ENCODE results near the gene PDE4B.
"Not testable (repeated sequence)": the region's sequence is repeated elsewhere in the genome, so short reads cannot be mapped to it uniquely, and the experiment has no call there.

The PDE4B gene

GRCh38 chr1:65994223-65994622 is 201.5 kb downstream of the PDE4B start:
- no peak for DNase-seq (ENCODE audit: low spot score)

DNA sequence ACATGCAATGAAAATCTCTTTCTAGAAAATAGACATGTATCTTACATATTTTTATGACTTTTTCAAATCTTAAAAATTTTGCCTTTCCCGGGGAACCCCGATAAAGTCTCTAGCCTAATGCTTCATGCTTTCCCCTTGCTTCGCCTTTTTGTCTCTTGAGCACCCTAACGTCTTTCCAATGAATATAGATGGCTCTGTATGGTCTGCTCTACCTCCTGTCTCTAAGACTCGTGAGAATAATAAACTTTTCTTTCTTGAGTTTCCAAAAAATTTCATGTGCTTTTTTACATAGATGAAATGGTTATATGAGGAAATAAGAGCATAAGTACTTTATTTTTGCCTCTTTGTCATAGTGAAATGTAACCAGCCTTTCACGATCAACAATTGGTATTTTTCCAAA is 202.6 kb downstream of the PDE4B start:
- no peak for DNase-seq (ENCODE audit: low spot score)

DNA sequence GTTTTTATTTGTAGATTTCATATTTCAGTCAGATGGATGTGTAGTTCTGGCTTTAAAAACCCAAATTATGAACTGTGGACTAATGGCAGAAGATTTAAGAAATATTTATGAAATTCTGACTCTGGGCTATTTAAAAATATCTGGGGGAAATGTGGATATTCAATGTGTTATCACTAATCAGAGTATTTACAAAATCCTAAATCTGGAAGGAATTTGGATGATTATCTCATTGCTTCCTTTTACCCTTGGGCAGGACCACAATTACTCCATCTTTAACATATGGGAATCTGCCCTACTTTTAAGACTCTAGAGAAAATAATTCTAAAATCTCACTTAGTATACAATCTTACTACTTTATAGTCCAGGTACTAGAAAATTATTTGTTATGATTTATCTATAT is 203.2 kb downstream of the PDE4B start:
- DNase-seq (ENCODE audit: low spot score): no peak

DNA sequence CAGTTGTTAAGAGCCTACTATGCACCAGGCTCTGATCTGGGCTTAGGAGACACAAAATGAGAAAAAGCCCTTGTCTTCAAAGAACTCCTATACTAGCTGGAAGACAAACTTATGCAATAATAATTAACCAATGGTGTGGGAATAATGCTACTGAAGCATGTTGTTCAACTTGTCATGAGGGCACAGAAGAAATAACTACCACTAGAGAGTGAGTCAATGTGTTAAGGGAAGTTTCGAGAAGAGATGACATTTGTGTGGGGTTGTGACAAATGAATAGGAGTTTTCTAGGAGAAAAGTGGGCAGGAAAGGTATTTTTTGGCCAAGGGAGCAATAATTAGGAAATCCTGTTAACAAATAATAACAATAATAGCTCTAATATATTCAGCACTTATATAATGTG is 205.0 kb downstream of the PDE4B start:
- DNase-seq (ENCODE audit: low spot score): no peak

DNA sequence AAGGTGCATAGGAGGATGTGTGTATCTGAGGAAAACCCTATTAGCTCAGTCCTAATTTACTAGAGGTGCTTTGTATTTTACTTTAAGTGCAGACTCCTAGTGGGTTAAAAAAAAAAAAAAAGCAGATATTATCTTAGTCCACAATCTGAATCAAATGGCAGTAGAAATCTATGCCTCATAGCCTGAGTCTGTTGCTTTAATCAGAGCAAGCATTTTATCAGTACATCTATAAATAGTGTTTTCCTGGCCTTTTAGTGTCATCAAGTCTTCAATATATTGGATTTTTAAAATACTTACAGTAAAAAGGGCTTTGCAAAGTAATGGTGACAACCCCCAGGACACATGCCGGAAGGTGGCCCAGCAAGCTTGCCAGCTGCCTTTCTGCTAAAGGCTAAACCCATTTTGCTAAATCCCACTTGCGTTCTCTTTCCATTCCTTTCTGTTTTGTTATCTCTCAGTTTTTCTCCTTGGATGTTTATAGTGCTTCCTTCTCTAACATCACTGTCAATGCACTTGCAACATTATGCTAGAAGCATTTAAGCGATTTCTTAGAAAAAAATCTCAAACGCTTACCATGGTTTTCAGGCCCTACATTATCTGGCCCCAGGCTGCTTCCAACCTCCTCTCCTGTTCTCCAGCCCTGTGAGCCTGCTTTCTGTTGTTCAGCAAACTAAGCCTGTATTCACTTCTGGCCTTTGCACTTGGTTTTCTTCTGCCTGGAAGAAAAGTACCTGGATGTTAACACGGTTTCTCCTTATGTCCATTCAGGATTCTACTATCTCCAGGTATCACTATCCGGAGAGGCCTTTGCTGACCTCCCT is 206.3 kb downstream of the PDE4B start:
- DNase-seq (ENCODE audit: low spot score): no peak

GRCh38 chr1:66000033-66000637 is 207.4 kb downstream of the PDE4B start:
- no peak for DNase-seq (ENCODE audit: low spot score)

DNA sequence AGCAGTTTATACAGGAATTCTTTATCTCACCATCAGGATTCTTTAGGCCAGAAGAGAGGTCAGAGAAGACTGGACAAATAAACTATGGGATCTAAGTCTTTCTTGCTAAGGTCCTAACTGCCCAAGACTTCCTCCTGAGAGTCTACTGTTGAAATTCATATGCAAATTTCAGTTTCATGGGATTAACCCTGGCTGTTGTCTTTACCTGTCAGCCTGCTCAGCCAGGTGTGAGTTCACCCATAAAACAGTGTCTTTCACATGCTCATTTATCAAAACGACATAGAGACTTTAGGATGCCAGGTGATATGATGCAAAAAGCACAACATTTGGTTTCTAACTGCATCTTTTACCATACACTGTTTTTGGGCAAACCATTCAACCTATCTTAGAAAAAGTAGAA is 211.0 kb downstream of the PDE4B start:
- DNase-seq (ENCODE audit: low spot score): no peak

DNA sequence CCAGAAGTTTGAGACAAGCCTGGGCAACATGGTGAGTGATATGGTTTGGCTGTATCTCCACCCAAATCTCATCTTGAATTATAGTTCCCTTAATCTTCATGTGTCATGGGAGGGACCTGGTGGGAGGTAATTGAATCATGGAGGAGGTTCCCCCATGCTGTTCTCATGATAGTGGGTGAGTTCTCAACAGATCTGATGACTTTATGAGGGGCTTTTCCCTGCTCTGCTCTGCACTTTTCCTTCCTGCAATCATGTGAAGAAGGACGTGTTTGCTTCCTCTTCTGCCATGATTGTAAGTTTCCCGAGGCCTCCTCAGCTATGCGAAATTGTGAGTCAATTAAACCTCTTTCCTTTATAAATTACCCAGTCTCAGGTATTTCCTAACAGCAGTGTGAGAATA is 213.8 kb downstream of the PDE4B start:
- not testable (repeated sequence) for DNase-seq (ENCODE audit: low spot score)

GRCh38 chr1:66012106-66012784 is 219.6 kb downstream of the PDE4B start:
- DNase-seq (ENCODE audit: low spot score): no peak

- no peak for DNase-seq (ENCODE audit: low spot score)
Observed at GRCh38 chr1:66013371-66013770, 220.7 kb downstream of the PDE4B start.

- DNase-seq (ENCODE audit: low spot score): no peak
Observed at GRCh38 chr1:66022904-66023620, 230.4 kb downstream of the PDE4B start.

GRCh38 chr1:66025188-66025587 is 232.5 kb downstream of the PDE4B start:
- DNase-seq (ENCODE audit: low spot score): no peak

DNA sequence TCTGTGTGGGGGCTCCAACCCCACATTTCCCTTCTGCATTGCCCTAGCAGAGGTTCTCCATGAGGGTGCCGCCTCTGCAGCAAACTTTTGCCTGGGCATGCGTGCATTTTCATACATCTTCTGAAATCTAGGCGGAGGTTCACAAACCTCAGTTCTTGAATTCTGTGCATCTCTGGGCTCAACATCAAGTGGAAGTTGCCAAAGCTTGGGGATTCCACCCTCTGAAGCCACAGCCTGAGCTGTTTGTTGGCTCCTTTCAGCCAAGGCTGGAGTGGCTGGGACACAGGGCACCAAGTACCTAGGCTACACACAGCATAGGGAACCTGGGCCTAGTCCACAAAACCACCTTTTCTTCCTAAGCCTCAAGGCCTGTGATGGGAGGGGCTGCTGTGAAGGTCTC is 235.3 kb downstream of the PDE4B start:
- no peak for DNase-seq (ENCODE audit: low spot score)

DNA sequence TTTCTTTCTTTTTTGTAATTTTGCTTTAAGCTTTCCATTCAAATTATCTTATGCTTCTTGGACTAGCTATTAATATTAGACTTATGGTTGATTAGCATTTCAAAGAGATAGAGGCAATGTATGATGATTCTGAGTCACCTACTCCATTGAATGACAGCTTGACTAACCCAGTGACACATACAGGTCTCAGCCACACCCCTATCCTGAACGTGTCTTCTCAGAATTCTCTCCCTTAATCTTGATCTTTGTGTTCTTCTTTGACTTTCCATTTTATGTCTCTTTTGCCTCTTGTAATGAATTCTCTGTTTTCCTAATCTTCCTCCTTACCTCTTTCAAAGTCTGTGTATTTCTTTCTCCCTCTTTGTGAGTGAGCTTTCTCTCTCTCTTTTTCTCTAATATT is 241.1 kb downstream of the PDE4B start:
- DNase-seq (ENCODE audit: low spot score): peak; percentile 8

DNA sequence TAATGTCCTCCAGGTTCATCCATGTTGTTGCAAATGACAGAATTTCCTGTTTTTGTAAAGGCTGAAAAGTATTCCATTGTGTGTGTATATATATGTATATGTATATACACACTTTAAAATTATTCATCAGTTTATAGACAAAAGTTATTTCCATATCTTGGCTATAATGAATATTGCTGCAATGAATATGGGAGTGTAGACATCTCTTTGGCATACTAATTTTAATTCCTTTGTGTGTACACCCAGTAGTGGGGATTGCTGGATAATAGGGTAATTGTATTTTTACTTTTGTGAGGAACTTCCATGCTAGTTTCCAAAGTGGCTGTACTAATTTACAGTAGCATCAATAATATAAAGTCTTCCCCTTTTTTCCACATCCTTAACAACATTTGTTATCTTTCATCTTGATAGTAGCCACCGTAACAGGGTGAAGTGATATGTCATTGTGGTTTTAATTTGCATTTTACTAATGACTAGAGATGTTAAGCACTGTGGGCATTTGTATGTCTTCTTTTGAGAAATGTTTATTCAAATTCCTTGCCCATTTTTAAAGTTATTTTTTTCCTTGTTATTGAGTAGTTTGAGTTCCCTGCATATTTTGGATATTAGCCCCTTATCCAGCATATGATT is 243.0 kb downstream of the PDE4B start:
- no peak for DNase-seq (ENCODE audit: low spot score)

DNA sequence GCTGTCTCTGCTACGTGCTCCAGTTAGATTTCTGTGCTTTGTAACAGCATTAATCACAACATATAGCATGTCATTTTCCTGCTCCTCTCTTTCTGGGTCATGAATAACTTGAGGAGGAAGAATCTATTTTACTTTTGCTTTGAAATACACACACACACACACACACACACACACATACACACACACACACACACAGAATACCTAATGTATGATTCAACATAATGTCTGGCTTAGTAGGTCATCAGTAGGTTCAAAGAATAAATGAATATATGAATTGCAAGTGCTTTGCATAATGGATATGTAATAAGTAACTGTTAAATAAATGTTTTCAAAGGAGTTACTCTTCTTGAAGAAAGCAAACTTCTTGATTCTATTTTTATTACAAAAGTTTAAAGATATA is 249.0 kb downstream of the PDE4B start:
- no peak for DNase-seq (ENCODE audit: low spot score)

GRCh38 chr1:66043186-66043585 is 250.5 kb downstream of the PDE4B start:
- DNase-seq (ENCODE audit: low spot score): no peak

- DNase-seq (ENCODE audit: low spot score): no peak
Observed at GRCh38 chr1:66044912-66045311, 252.2 kb downstream of the PDE4B start.

DNA sequence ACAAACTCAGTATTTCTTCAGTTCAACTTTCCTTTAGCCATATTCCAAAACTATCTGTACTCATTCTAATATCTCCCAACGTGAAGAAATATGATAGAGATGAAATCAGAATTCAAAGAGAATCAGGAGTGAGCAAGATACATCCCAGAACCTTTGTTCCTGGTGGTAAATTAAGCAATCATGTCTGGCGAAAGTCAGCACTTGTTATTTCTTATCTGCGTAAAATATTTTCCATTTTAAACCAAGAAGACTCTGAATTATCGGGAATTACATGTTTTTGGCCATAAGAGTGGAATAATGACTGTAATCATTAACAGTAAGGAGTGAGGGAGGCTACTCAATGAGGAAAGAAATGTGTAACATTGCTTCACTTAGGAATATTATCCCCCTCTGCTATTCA is 253.7 kb downstream of the PDE4B start:
- no peak for DNase-seq (ENCODE audit: low spot score)

DNA sequence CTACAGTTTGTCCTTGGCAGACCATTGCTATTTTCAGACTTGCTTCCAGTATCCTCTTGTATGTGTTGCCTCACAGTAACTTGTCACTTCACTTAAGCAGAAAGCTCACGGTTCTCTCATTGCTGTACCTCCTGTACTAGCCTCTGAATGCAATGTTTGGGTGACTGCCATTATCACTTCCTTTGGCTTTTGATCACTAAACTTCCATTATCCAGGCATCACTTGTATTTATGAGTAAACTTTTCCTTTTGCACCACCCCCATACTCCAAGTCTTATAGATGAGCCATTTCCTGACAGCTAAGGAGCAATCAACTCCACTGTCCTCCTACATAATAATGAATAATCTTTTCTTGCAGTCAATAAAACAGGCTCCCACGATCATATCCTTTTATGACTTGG is 255.3 kb downstream of the PDE4B start:
- peak; percentile 3 for DNase-seq (ENCODE audit: low spot score)

GRCh38 chr1:66050123-66050522 is 257.4 kb downstream of the PDE4B start:
- DNase-seq (ENCODE audit: low spot score): no peak

DNA sequence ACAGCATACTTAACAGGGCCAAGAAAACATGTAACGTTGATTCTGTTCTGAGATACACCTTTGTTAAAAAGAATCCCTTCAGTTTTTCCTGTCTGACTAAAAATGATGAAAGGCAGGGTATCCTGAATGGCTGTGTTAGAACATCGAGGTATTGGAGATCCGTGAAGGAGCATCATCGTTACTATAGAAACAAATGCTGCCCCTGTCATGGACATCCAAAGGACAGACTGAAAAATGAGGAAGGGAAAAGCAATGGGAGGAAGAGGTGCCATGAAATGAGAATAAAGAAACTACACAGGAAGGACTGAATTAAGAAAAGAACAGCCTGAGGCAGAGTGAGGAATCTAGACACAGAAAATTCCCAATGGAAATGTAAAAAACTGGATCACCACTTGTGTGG is 257.9 kb downstream of the PDE4B start:
- DNase-seq (ENCODE audit: low spot score): peak; percentile 2
